Measurements from ENCODE around the gene EEF1AKMT3.

EEF1AKMT3 gene

GRCh38 chr12:57822392-57823130 lies 50.1 kb downstream of the EEF1AKMT3 start:
- Histone ChIP-seq H3K36me3 (ENCODE audit: insufficient read depth, low read length) (peaks cover 66% of the 10 kb centered on the region), H3K9me3 (ENCODE audit: insufficient read depth, low read length, severe bottlenecking) (no peaks in the 10 kb centered on the region), H3K9ac (ENCODE audit: low read depth, low read length) (no peak overlapping the region), H3K4me3 (ENCODE audit: low read depth in 1 of 2, low read length in 2 of 2) (no peak overlapping the region), H3K27ac (ENCODE audit: low read length) (no peak overlapping the region), H3K27me3 (ENCODE audit: insufficient read depth, low read length, poor library complexity) (no peaks in the 10 kb centered on the region), H2AFZ (ENCODE audit: low read depth, low read length) (no peak overlapping the region), H4K20me1 (ENCODE audit: insufficient read depth, low read length) (peaks cover 15% of the 10 kb centered on the region), H3K79me2 (ENCODE audit: insufficient read depth, low read length) (no peaks in the 10 kb centered on the region), H3K4me2 (ENCODE audit: insufficient read depth, low read length) (no peak overlapping the region), H3K4me1 (ENCODE audit: insufficient read depth, low read length) (no peaks in the 10 kb centered on the region)
- no peak for TF ChIP-seq EZH2 (IDR thresholded peaks at IDR 0.05; ENCODE audit: borderline replicate concordance, low read depth, low read length, severe bottlenecking)
- TF ChIP-seq, protein P1, sequence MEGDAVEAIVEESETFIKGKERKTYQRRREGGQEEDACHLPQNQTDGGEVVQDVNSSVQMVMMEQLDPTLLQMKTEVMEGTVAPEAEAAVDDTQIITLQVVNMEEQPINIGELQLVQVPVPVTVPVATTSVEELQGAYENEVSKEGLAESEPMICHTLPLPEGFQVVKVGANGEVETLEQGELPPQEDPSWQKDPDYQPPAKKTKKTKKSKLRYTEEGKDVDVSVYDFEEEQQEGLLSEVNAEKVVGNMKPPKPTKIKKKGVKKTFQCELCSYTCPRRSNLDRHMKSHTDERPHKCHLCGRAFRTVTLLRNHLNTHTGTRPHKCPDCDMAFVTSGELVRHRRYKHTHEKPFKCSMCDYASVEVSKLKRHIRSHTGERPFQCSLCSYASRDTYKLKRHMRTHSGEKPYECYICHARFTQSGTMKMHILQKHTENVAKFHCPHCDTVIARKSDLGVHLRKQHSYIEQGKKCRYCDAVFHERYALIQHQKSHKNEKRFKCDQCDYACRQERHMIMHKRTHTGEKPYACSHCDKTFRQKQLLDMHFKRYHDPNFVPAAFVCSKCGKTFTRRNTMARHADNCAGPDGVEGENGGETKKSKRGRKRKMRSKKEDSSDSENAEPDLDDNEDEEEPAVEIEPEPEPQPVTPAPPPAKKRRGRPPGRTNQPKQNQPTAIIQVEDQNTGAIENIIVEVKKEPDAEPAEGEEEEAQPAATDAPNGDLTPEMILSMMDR (IDR thresholded peaks at IDR 0.05; ENCODE audit: borderline replicate concordance, extremely low read depth, low read length, poor library complexity, severe bottlenecking), result no peak
- no peak for DNase-seq
- ATAC-seq (ENCODE audit: insufficient read depth, low read depth), result no peak

DNA sequence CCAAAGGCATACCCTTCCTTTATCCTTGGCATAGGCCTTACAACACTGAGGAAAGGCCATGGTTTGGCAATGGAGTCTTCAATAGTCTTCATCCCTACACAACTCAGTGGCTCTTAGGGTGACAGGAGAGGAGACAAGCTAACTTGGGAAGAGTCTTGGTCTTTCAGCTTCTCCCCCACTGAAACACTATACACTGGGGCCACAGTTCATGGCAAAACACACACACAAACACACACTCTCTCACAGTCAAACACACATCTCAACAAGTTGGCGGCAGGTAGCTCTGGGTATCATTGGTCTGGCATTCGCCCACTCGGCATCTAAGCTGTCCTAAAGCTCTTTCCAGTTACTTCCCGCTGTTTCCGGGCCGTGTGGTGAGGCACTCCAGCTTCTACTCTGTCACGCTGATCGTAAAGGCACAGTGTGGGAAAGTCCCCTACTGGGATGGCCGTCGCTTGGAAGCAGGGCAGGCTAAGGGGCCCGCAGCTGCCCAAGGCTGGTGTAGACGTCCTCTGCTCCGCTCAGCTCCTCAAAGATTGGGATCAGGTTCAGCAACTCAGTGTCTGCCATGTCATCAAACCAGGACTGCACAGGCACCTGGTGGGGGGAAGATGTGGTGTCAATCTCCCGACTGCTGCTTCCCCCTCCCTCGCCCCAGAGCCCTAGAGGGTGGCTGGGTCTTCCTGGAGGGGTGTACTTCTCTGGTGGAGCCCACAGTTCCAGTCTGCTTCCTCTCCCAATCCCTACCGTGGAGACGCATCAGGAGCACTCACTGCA lies 50.9 kb downstream of the EEF1AKMT3 start:
- no peak overlapping the region for H3K4me3 ChIP-seq (ENCODE audit: low read depth in 1 of 2, low read length in 2 of 2)
- no peak overlapping the region for H3K9ac ChIP-seq (ENCODE audit: low read depth, low read length)
- no peak for ATAC-seq (ENCODE audit: insufficient read depth, low read depth)
- no peak overlapping the region for H3K27ac ChIP-seq (ENCODE audit: low read length)
- H3K36me3 ChIP-seq (ENCODE audit: insufficient read depth, low read length), result peaks cover 71% of the 10 kb centered on the region
- no peak for TF ChIP-seq EZH2 (IDR thresholded peaks at IDR 0.05; ENCODE audit: borderline replicate concordance, low read depth, low read length, severe bottlenecking)
- TF ChIP-seq, protein P1 (IDR thresholded peaks at IDR 0.05; ENCODE audit: borderline replicate concordance, extremely low read depth, low read length, poor library complexity, severe bottlenecking), result no peak
- no peaks in the 10 kb centered on the region for H3K27me3 ChIP-seq (ENCODE audit: insufficient read depth, low read length, poor library complexity)
- H3K4me2 ChIP-seq (ENCODE audit: insufficient read depth, low read length), result no peak overlapping the region
- no peak overlapping the region for H2AFZ ChIP-seq (ENCODE audit: low read depth, low read length)
- no peak for DNase-seq
- no peaks in the 10 kb centered on the region for H3K4me1 ChIP-seq (ENCODE audit: insufficient read depth, low read length)
- H4K20me1 ChIP-seq (ENCODE audit: insufficient read depth, low read length), result peaks cover 18% of the 10 kb centered on the region
- no peaks in the 10 kb centered on the region for H3K9me3 ChIP-seq (ENCODE audit: insufficient read depth, low read length, severe bottlenecking)
- no peaks in the 10 kb centered on the region for H3K79me2 ChIP-seq (ENCODE audit: insufficient read depth, low read length)

DNA sequence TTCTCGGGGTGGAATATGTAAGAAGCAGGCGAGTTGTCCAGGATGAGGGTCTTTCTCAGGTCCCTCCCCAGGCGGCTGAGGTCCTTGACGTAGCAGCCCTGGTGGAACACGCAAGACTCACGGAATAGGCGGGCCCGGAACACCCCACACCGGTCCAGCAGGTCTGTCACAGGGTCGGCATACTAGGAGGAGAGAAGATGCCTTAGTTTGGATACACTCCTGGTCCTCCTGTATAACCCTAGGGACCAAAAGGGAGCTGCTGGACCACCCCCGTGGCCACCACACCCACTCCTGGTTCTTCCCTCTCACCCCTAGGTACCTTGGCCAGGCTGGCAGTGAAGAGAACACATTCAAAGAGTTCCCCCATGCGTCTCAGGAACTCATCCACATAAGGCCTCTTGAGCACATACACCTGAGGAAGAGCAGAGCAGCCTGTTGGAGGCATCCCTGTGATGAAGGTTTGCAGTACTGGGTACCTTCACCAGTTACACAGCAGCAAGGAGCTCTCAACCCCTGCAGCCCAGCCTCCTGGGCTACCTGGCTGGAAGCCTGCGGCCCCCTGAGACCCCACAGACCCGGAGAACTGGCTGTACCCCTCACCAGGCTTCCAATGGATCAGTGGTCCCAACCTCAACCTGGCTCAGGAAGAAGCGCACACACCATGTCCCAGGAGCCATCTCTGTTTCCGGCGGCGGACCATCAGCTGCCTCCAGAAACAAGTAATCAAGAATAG lies 51.7 kb downstream of the EEF1AKMT3 start:
- Histone ChIP-seq H3K27ac (ENCODE audit: low read length) (no peak overlapping the region), H3K9ac (ENCODE audit: low read depth, low read length) (no peak overlapping the region), H3K9me3 (ENCODE audit: insufficient read depth, low read length, severe bottlenecking) (no peaks in the 10 kb centered on the region), H3K4me1 (ENCODE audit: insufficient read depth, low read length) (no peaks in the 10 kb centered on the region), H2AFZ (ENCODE audit: low read depth, low read length) (no peak overlapping the region), H3K79me2 (ENCODE audit: insufficient read depth, low read length) (peaks cover 1% of the 10 kb centered on the region), H3K4me2 (ENCODE audit: insufficient read depth, low read length) (no peak overlapping the region), H4K20me1 (ENCODE audit: insufficient read depth, low read length) (peaks cover 23% of the 10 kb centered on the region), H3K27me3 (ENCODE audit: insufficient read depth, low read length, poor library complexity) (no peaks in the 10 kb centered on the region), H3K4me3 (ENCODE audit: low read depth in 1 of 2, low read length in 2 of 2) (no peak overlapping the region), H3K36me3 (ENCODE audit: insufficient read depth, low read length) (peaks cover 79% of the 10 kb centered on the region)
- DNase-seq, result no peak
- TF ChIP-seq, protein P1 (IDR thresholded peaks at IDR 0.05; ENCODE audit: borderline replicate concordance, extremely low read depth, low read length, poor library complexity, severe bottlenecking), result no peak
- no peak for TF ChIP-seq EZH2 (IDR thresholded peaks at IDR 0.05; ENCODE audit: borderline replicate concordance, low read depth, low read length, severe bottlenecking)
- no peak; the same call in 2 of the 3 replicates for ATAC-seq (ENCODE audit: insufficient read depth, low read depth)

Measured in DND-41 (cell line).